ENCODE data around the gene KCNIP1. TPM values are rescaled to one million over a fixed set of nuclear protein-coding genes. Genes with fewer than 3 reads are reported as not detected.

The KCNIP1 gene
- total and polyA plus RNA-seq, 8 donors = 0.35 to 4.9 (median 2.5) TPM

DNA sequence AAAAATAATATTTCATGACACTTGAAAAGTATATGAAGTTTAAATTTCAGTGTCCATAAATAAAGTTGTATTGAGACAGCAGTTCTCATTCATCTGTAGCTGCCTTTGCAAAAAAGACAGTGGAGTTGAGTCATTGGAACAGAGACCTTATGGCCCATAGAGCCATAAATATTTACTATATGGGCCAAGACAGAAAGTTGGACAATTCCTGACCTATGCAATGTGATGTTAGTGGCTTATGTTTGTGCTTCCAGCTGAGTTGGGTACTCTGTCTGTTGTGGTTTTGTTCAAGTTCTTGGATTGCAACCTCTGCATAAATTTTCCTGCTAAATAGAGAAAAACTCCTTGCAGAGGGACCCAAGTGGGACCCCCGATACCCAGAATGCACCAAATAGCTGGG is 69.8 kb downstream of the KCNIP1 start:
- H3K4me1 ChIP-seq = peaks cover 0 to 4% of the 10 kb centered on the region in 2 donors
- intact Hi-C loops (cut with DNase I) = no loop called here
- H3K36me3 ChIP-seq = no peaks in the 10 kb centered on the region
- peaks cover 12 to 43% of the 10 kb centered on the region in 2 donors for H3K27me3 ChIP-seq
- DNase-seq (no peak), ATAC-seq (no peak)
- peaks cover 0 to 5% of the 10 kb centered on the region in 2 donors for H3K9me3 ChIP-seq
- H3K4me3 ChIP-seq = no peak overlapping the region
- TF ChIP-seq, protein P1, sequence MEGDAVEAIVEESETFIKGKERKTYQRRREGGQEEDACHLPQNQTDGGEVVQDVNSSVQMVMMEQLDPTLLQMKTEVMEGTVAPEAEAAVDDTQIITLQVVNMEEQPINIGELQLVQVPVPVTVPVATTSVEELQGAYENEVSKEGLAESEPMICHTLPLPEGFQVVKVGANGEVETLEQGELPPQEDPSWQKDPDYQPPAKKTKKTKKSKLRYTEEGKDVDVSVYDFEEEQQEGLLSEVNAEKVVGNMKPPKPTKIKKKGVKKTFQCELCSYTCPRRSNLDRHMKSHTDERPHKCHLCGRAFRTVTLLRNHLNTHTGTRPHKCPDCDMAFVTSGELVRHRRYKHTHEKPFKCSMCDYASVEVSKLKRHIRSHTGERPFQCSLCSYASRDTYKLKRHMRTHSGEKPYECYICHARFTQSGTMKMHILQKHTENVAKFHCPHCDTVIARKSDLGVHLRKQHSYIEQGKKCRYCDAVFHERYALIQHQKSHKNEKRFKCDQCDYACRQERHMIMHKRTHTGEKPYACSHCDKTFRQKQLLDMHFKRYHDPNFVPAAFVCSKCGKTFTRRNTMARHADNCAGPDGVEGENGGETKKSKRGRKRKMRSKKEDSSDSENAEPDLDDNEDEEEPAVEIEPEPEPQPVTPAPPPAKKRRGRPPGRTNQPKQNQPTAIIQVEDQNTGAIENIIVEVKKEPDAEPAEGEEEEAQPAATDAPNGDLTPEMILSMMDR (IDR thresholded peaks at IDR 0.05) = no peak
- no peak overlapping the region for H3K27ac ChIP-seq

GRCh38 chr5:170576602-170577535 is 73.0 kb downstream of the KCNIP1 start:
- Histone ChIP-seq H3K4me1 (peaks cover 0 to 4% of the 10 kb centered on the region in 2 donors), H3K36me3 (no peaks in the 10 kb centered on the region), H3K4me3 (no peak overlapping the region), H3K9me3 (peaks cover 0 to 5% of the 10 kb centered on the region in 2 donors), H3K27ac (no peak overlapping the region), H3K27me3 (peaks cover 3 to 12% of the 10 kb centered on the region in 2 donors)
- intact Hi-C loops (cut with DNase I) = no loop called here
- no peak for ATAC-seq
- TF ChIP-seq, protein P1 (IDR thresholded peaks at IDR 0.05) = no peak
- DNase-seq = no peak

GRCh38 chr5:170579601-170580000 is 75.8 kb downstream of the KCNIP1 start:
- Histone ChIP-seq H3K27ac (no peak overlapping the region), H3K9me3 (peaks cover 0 to 5% of the 10 kb centered on the region in 2 donors), H3K27me3 (peaks cover 0 to 8% of the 10 kb centered on the region in 2 donors), H3K4me3 (no peak overlapping the region), H3K4me1 (no peaks in the 10 kb centered on the region), H3K36me3 (no peaks in the 10 kb centered on the region)
- intact Hi-C loops (cut with DNase I) = no loop called here
- DNase-seq (no peak), ATAC-seq (no peak)
- TF ChIP-seq, protein P1 (IDR thresholded peaks at IDR 0.05) = no peak

DNA sequence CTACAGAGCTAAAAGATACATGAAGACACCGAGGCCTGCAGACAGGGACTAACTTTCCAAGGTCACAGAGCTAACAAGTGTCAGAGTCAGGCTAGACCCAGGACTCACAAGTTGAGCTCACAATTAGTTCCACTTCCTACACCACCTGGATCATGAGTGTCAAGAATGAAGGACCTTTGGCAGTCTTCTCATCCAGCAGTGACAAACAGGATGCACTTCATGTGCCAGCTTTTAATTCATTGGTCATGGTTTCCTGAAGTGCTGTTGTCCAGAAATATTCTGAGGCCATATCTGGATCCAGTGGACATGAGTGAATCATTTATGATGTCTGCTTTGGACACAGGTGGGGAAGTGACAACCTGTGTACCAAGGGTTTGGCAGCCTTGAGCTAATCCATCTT is 77.4 kb downstream of the KCNIP1 start:
- Histone ChIP-seq H3K4me3 (no peak overlapping the region), H3K27ac (no peak overlapping the region), H3K36me3 (no peaks in the 10 kb centered on the region), H3K4me1 (no peaks in the 10 kb centered on the region), H3K9me3 (peaks cover 0 to 2% of the 10 kb centered on the region in 2 donors), H3K27me3 (peaks cover 0 to 8% of the 10 kb centered on the region in 2 donors)
- no peak for DNase-seq
- ATAC-seq = no peak
- TF ChIP-seq, protein P1 (IDR thresholded peaks at IDR 0.05) = no peak
- intact Hi-C loops (cut with DNase I) = no loop called here

DNA sequence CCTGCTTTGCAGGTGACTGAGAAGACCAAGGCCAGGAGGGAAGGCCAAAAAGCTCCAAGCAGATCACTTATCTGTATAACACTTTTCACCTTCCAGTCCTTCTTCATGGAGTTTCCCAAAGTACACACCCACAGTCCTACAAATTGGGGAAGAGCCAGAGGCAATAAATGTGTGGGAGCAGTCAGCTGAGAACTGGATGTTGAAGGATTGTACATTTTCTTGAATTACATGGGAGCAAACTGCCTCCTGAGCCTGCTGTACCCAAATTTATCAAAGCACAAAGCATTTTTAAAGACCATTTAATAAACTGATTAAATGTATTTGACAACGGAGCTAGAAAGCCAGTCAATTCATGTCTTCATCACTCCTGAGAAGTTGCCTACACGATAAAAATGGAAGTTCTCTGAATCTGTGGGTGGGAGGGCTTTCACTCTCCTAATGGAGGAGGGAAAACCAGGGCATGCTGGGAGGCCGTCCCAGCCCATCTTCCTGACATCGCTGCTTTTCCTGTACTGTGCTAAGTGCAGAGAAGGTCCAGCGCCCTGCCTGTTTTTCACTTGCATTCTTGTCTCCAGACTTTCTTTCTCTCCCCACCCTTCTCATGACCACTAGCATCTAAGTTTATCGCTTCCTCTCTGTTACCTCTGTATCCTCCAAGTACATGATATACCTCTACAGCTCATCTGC is 79.0 kb downstream of the KCNIP1 start:
- ATAC-seq (no peak), DNase-seq (no peak)
- H3K9me3 ChIP-seq = peaks cover 0 to 2% of the 10 kb centered on the region in 2 donors
- intact Hi-C loops (cut with DNase I) = no loop called here
- H3K27me3 ChIP-seq = peaks cover 0 to 8% of the 10 kb centered on the region in 2 donors
- H3K4me1 ChIP-seq = no peaks in the 10 kb centered on the region
- H3K4me3 ChIP-seq = no peak overlapping the region
- TF ChIP-seq, protein P1 (IDR thresholded peaks at IDR 0.05) = no peak
- no peak overlapping the region for H3K27ac ChIP-seq
- no peaks in the 10 kb centered on the region for H3K36me3 ChIP-seq

All from left lung (tissue), 10 donors.